CD4-positive, alpha-beta T cell treated with Interleukin-2 at 100 ng/mL for 4 hours (primary cell): ENCODE results near the gene MCC.

ENCODE experiments used
- DNase-seq: peaks from one replicate; pipeline ENCODE4 v3.0.0-alpha.2; 2020; ENCODE audit warnings: low spot score

MCC gene

DNA sequence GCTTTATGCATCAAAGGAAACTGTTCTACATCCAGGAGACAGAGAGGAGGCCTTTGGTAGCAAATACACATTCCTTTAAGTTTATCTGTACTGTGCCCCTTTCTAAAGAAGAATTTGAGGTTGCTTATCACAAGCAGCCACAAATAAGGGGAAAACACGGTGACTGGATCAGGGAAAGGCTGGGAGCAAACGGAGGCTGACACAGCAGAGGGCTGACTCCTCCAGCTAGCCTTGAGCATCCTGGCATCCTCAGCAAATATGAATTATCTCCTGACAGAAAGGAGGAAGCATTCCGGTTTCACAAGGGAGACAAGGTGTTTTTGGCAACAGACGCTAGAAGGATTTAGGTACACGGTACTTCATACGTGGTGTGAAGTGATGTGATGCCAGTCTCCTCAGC, 378.1 kb downstream of the MCC start:
- DNase-seq = no peak

GRCh38 chr5:113109344-113109743, 378.9 kb downstream of the MCC start:
- no peak for DNase-seq

DNA sequence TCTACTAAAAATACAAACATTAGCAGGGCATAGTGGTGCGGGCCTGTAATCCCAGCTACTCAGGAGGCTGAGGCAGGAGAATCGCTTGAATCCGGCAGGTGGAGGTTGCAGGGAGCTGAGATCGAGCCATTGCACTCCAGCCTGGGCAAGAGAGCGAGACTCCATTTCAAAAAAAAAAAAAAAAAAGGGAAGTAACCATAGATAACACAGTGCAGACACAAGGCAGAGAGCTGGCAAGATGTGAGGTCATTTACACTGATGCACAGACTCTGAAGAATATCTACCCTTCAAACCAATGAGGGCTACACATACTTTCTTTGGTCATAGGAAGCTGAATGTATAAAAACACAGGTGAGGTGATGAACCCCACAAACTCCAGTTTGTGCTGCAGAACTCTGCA, 379.8 kb downstream of the MCC start:
- no peak for DNase-seq

- no peak for DNase-seq
Measured at GRCh38 chr5:113106821-113107220, 381.4 kb downstream of the MCC start.

GRCh38 chr5:113105693-113106280, 382.5 kb downstream of the MCC start:
- DNase-seq = no peak

DNA sequence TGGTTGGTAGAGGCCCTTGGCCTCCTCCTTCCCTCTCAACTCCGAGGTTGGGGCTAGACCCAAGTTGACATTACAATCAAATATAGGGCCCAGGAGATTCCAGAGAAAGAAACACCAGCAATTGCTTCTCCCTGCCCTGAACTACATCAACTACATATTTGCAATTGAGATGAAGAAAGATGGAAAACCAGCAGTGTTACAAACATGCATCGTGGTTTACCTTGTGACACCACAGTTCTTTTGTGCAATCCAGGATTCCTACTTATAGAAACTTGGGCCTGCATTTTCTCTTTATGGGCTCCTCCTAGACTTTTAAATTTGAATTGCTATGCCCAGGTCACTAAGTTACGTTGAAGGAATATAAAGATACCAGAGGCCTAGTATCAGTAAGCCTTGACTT, 384.9 kb downstream of the MCC start:
- DNase-seq = no peak

- DNase-seq = no peak
Measured at GRCh38 chr5:113102121-113102531, 386.1 kb downstream of the MCC start.

DNA sequence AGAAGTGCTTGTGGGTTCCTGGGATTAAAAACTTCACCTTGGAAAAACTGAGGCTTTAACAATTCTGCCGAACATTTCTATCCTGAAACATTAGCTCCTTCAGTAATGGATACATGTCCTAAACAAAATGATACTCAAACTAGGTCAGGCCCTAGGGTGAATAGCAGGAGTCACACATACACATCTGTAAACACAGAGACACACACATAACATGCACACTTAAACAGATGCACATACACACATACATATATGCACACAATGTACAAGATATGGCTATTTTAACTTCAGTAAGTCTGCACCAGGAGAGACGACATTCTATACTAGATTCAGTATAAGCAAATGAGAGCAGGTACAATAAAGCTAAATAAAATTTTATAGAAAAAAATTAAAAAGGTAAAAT, 387.3 kb downstream of the MCC start:
- no peak for DNase-seq

GRCh38 chr5:113099822-113100221, 388.4 kb downstream of the MCC start:
- DNase-seq = no peak

- no peak for DNase-seq
Measured at GRCh38 chr5:113098378-113098777, 389.9 kb downstream of the MCC start.

DNA sequence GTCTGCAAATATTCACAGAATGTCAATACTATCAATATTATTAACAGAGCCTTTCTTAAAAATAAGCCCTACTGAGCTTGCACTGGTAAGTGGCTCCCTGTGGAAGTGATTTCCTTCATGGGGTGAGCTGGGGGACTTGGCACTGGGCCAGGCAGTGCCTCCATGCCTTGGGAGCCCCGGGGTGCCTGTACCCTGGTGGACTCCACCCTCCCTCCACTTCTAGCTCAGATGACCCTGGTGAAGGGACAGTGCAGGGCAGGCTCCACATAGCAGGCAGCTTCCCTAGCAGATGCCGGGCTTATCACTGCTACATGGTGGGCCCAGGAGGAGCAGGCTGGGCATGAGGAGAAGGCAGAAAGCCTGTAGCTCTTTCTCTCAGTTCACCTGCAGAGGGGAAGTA, 392.4 kb downstream of the MCC start:
- DNase-seq = no peak

DNA sequence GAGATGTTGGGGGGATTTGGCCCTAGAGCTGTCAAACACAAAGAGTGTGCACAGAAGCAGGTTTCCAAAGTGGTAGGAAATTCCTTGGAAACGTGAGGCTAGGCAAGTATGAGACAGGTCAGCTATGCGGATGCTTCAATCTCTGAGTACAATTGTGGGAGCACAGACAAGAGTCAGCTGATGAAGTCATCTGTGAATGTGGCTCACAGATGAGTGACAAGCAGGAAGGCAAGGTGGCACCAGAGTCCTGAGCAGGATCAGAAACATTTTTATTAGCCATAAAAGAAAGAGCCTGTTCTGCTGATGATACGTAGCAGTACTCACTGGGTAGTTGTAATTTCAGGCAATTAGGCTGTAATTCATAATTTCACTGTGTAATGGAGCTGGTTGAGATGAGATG, 394.7 kb downstream of the MCC start:
- no peak for DNase-seq

DNA sequence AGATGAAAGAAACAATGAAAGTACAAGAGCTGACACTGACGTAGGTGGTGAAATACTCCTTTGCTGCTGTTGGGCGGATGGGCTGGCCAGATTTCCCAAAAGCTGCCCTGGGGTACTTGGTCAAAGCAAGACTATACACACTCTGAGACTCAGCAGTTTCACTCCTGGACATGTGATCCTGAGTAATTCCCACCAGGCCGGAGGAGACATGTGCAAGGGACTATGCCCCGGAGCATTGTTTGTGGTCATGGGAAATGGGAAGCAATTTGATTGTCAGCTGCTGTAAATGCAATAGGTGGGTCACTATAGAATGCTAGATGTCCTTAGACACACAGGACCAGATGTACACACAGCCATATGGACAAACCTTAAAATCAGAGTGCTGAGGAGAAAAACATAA, 395.6 kb downstream of the MCC start:
- no peak for DNase-seq

- no peak for DNase-seq
Measured at GRCh38 chr5:113091622-113092021, 396.6 kb downstream of the MCC start.

GRCh38 chr5:113090336-113091106, 397.7 kb downstream of the MCC start:
- no peak for DNase-seq

- DNase-seq = no peak
Measured at GRCh38 chr5:113089653-113090335, 398.5 kb downstream of the MCC start.

DNA sequence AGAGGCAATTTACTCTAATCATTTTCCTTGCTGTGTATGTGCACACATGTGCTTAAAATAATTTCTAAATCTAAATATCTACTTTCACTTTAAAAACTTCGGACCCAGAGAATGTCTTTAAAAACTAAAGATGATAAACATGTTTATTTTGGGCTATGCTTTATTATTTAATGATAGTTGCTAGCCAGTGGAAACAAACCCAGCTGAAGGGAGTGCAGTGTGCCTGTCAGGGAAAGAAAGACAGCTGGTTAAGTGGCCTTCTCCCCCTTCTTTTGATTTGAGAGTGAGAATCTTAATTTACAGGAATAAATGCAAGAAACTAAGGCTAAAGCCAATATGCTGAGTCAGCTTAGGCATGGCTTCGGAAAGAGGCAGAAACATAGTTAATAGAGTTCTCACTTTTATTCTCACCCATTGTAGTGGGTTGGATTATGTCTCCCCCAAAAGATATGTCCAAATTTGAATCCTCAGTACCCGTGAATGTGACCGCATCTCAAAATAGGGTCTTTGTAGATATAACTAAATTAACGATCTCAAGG, 400.2 kb downstream of the MCC start:
- DNase-seq = no peak

DNA sequence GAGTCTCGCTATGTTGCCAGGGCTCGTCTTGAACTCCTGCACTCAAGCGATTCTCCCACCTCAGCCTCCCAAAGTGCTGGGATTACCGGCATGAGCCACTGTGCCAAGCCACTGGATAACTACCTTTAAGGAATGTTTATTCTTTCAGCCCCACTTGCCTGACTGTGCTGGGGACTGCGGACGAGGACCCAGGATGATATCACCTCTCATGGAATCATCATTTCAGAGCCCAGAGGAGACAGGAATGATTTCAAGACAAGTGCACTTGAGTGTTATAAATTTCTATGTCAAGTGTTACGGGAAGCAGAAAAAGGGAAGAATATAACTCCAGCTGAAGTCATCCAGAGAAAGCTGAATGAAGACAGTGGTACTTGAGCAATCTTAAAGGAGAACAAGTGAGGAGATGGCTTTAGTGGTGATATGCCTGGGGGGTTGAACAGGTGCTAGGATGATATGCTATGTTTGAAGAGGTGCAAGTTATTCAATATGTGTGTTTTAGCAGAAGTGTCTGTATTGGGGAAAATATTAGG, 402.3 kb downstream of the MCC start:
- no peak for DNase-seq

DNA sequence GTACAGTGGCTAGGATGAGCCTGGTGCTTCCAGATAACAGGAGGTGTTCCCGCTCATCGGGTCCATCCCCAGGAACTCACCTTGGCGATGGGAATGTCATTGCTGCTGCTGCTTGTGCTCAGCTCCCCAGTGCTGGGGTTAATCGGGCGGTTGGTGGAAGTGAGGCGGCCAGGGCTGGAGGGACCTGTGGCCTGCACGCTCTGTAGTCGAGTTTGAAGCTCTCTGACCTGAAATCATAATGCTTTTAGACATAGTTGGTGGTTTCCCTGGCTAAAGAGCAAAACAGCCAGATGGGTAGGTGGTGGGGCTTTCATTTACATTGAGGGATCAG, 403.2 kb downstream of the MCC start:
- no peak for DNase-seq

DNA sequence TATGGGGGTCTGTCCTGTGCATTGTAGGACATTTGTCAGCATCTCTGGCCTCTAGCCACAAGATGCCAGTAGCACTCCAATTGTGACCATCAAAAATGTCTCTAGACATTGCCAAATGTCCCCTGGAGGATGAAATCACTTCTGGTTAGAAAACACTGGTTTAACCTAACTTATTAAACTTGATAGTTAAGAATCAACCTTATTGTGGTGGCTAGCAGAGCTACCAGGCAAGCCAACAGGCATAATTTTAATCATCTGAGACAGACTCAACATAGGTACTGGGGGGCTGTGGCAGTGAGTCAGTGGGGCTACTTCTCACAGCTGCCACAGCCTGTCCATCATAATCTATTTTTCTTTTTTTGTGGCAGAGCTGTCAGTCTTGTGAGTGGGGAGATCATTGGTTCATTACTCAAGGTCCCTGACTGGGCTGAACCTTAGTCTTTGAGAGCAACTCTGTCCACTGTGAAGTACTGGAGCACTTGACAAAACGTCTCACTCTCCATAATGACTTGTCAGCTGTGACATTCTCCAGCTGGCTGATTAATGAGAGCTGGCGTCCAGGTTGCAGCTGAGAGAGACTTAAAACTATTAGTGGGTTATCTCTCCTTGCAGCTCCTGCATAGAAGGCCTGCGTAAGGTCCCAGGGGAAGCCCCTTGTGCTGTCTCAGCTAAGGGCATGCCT, 403.7 kb downstream of the MCC start:
- no peak for DNase-seq

DNA sequence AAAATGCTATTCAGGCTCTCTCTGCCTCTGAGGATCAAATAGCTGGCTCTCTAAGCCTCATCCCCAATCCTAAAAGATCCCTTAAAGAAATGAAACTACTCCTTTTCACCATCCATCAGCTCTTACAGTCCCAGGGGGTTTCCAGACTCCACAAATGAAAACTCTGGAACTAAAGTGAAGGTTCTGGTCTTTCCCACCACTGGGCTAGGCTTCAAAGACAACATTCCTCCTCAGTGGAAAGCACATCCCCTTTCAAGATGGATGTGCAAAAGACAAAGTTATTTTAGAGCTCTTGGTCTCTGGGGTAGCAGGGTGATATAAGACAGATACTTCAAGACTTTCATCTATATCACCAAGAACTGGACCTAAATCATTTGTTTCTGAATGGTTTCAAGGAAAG, 404.8 kb downstream of the MCC start:
- no peak for DNase-seq

- no peak for DNase-seq
Measured at GRCh38 chr5:113082547-113082905, 405.7 kb downstream of the MCC start.
